Tibial nerve (tissue), 3 donors: ENCODE measurements around the gene ZNF407.

Experiments used
- EP300 ChIP-seq, 2 donors: sonication (generic); formaldehyde crosslinking; IDR thresholded peaks; one replicate each; pipeline ENCODE4 v1.6.1; 2017; ENCODE audit warnings: antibody characterized with exemption in 2 of 2, mild to moderate bottlenecking in 1 of 2
- POLR2A ChIP-seq, 2 donors: fragments of 450-650 bp; IDR thresholded peaks; one replicate each; pipeline ENCODE4 v1.6.1; 2017; ENCODE audit warnings: antibody characterized with exemption in 2 of 2, mild to moderate bottlenecking in 2 of 2, moderate library complexity in 2 of 2

- no peak for TF ChIP-seq EP300 (IDR thresholded peaks at IDR 0.05)
- no peak for TF ChIP-seq POLR2A (IDR thresholded peaks at IDR 0.05)
Observed at GRCh38 chr18:75101916-75102315, 504.2 kb downstream of the ZNF407 start.
